Measurements from ENCODE around the gene TET2. TPM values are rescaled to one million over a fixed set of nuclear protein-coding genes. Genes with fewer than 3 reads are reported as not detected.

TET2 gene
- total RNA-seq, 1 experiment from 2014 or later, result 6.7 TPM

DNA sequence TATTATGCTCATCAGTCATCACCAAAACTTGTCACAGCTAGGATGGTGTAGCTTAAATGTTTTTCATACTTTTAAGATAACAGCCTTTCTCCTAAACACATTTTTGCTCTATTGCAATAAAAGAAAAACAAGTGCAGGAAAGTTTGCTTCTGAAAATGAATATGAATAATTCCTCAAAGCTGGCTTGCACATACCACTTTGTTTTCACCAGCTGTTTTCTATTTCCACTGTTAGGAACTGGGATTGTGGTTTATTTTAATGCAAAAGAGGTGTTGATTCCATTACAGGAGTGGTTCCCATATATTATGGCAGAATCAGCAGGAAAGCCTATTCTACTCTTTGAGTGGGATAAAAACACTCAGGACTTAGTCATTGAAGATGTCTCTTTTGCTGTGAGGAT lies 181.3 kb downstream of the TET2 start:
- DNase-seq (ENCODE audit: low spot score), result no peak
- in situ Hi-C loops (cut with HindIII; ENCODE audit: low sequenced_read_pairs), result no loop called here

- in situ Hi-C loops (cut with HindIII; ENCODE audit: low sequenced_read_pairs), result no loop called here
- DNase-seq (ENCODE audit: low spot score), result no peak
Observed at GRCh38 chr4:105329081-105329480, 182.4 kb downstream of the TET2 start.
